ENCODE data around the gene YDJC.
A peak's percentile ranks its signal among the peaks of the same experiment; 100 is the strongest.

GRCh38 chr22:21641417-21641788 is 11.6 kb upstream of the YDJC start:
- TF ChIP-seq POLR2A (IDR thresholded peaks at IDR 0.05) (no peak), CTCF (IDR thresholded peaks at IDR 0.05) (peak; percentile 12 to 62 (median 57))
